ENCODE data around the gene ALDH8A1. TPM values are rescaled to one million over a fixed set of nuclear protein-coding genes. Genes with fewer than 3 reads are reported as not detected.

The ALDH8A1 gene
- total RNA-seq, 1 donor from 2014 or later, result 1.2 TPM

DNA sequence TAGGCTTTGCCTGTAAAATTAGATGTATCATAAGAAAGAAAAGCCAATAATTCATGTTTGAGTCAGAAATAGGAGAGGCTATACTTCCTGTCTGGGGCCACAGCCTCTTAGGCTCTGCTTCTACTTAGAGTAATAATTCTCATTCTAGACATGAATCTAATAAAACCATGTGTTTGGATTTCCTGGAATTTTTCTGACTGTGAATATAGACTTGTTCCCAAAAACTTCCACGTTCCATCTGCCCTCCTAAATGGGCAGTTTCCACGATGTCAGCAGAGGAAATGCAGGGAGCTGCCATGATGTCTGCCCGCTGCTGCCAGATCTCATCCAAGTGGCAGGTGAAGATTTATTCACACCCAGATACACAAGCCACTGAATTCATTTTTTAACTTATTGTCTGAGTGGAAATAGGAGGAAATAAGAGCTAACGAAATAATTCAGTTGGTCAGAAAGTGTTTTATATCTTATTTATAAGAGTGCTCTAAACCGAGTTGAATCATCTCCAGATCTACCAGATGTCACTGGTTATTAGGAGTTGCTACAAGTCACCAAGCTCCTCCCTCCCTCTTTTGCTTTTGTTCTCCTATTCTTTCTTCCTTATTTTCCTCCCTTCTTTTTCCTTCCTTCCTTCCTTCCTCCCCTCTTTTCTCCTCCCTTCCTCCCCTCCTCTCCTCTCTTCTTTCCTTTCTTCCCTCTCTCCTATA, 69.3 kb downstream of the ALDH8A1 start:
- ATAC-seq (no peak), DNase-seq (no peak)
- Histone ChIP-seq H3K9me3 (no peaks in the 10 kb centered on the region), H3K36me3 (no peaks in the 10 kb centered on the region), H3K4me3 (no peak overlapping the region), H3K4me1 (peaks cover 3% of the 10 kb centered on the region), H3K27ac (no peak overlapping the region), H3K27me3 (peaks cover 5% of the 10 kb centered on the region)
- TF ChIP-seq, protein P1, sequence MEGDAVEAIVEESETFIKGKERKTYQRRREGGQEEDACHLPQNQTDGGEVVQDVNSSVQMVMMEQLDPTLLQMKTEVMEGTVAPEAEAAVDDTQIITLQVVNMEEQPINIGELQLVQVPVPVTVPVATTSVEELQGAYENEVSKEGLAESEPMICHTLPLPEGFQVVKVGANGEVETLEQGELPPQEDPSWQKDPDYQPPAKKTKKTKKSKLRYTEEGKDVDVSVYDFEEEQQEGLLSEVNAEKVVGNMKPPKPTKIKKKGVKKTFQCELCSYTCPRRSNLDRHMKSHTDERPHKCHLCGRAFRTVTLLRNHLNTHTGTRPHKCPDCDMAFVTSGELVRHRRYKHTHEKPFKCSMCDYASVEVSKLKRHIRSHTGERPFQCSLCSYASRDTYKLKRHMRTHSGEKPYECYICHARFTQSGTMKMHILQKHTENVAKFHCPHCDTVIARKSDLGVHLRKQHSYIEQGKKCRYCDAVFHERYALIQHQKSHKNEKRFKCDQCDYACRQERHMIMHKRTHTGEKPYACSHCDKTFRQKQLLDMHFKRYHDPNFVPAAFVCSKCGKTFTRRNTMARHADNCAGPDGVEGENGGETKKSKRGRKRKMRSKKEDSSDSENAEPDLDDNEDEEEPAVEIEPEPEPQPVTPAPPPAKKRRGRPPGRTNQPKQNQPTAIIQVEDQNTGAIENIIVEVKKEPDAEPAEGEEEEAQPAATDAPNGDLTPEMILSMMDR (IDR thresholded peaks at IDR 0.05), result no peak
- intact Hi-C loops (cut with DNase I), result no loop called here

DNA sequence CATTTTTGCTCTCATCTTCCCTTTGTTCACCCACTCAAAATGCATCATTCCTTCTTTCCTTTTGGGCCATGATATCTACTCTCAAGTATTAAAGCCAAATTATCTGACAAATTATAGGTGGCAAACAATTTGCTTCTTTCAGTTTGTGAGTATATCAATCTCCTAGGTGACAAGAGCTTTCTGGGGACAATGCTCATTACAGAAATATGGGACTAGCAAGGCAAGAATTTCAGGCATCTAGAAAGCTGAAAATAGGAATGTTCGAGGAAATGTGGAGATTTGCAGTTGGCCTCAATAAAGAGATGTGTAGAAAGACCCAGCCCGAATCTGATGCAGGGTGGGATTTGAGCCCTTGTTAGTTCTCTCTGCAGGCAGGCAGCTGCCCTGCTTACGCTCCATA, 71.8 kb downstream of the ALDH8A1 start:
- H3K4me3 ChIP-seq, result no peak overlapping the region
- H3K27me3 ChIP-seq, result no peaks in the 10 kb centered on the region
- intact Hi-C loops (cut with DNase I), result no loop called here
- H3K36me3 ChIP-seq, result no peaks in the 10 kb centered on the region
- H3K4me1 ChIP-seq, result peaks cover 3% of the 10 kb centered on the region
- H3K27ac ChIP-seq, result no peak overlapping the region
- no peaks in the 10 kb centered on the region for H3K9me3 ChIP-seq
- TF ChIP-seq, protein P1 (IDR thresholded peaks at IDR 0.05), result no peak
- no peak for DNase-seq
- ATAC-seq, result no peak

DNA sequence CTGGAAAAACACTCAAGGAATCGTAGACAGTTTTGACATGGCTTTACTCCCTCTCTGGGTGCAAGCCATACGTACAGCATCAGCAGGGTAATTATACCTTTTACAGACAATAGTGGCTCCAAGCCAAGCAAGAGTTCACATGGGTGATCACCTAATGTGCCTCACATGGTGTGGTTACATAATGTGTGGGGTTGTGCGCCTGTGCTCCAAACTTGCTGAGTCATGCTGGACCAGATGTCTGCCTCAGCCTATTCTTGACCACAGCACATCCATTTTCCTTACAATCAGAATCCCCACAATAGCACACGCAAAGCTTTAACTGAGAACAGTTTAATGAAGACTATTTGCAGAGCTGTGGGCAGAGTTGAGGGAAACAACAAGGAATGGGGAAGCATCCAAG, 74.5 kb downstream of the ALDH8A1 start:
- no peaks in the 10 kb centered on the region for H3K27me3 ChIP-seq
- H3K4me1 ChIP-seq, result no peaks in the 10 kb centered on the region
- H3K9me3 ChIP-seq, result no peaks in the 10 kb centered on the region
- no peaks in the 10 kb centered on the region for H3K36me3 ChIP-seq
- DNase-seq, result no peak
- ATAC-seq, result no peak
- no peak overlapping the region for H3K27ac ChIP-seq
- no peak overlapping the region for H3K4me3 ChIP-seq
- intact Hi-C loops (cut with DNase I), result no loop called here
- TF ChIP-seq, protein P1 (IDR thresholded peaks at IDR 0.05), result no peak

DNA sequence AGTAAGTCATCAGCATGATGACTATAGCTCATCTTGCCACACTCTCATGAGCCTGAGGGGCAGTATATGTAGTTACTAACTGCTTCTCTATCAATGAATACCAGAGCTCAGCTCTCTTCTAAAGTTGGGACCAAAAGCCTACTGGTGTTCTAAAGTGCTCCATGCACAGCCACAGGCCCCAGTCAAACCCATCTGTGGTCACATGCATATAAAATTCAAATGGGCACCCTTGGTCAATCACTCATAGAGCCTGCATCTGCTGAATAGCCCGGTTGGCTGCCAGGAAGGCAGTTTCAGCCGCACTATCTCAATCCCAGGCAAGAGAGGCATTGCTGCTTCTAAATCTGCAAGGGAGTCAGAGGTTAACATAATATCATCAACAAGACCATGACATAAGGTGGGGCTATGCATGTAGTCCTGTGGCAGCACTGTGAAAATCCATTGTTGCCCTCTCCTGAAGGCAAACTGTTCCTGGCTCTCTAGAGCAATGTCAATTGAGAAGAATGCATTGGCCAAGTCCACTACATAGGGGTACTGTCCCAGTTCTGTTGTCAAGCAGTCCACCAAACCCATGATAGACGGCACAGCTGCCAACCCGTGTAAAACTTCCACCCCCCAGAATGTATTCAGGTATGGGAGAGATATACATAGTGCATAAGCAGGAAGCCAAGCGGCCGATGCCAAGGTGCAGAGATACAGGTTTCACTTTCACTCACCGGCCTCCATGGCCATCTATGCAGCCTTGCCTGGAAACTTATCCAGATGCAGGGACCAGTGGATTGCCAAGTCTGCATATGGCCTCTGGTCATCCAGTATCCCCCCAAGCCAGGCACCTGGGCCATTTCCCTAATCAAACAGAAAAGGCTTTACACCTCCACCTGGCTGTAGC, 76.2 kb downstream of the ALDH8A1 start:
- Histone ChIP-seq H3K4me3 (no peak overlapping the region), H3K36me3 (no peaks in the 10 kb centered on the region), H3K4me1 (no peaks in the 10 kb centered on the region), H3K9me3 (no peaks in the 10 kb centered on the region), H3K27me3 (no peaks in the 10 kb centered on the region), H3K27ac (no peak overlapping the region)
- TF ChIP-seq, protein P1 (IDR thresholded peaks at IDR 0.05), result no peak
- intact Hi-C loops (cut with DNase I), result no loop called here
- ATAC-seq (no peak), DNase-seq (no peak)

DNA sequence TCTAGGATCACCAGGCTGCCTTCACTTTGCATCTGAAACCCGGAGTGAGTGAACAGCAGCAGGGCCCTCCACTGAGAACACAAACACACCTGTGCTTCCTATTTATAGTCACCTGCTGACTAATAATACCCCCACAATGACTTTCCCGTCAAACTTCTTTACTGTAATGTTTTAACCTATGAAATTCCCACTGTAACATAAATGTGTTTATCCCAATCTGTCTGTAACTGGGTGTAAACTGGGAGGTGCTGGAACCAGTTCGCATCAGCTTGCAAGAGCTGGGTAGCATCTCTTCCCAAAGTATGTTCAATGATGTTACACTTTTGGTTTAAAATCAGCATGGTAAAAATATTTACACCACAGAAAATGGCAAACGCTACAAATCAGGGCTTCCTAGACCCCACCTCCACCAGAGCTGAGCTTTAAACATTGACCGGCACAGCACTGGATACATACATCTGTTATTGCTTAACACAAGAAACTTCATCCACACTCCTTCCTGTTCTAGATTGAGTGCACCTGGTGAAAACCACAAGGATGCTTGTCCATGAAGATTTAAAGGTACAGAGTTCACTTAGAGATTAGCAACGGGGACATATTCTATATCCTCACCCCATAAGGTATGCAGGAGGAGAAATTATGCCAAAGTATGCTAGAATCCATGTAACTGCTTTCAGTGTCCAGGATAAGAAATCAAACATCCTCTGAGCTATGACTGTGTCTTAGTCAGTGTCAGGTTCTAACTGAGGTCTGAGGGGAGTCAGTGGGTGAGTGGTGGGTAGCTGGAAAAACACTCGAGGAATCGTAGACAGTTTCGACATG, 79.0 kb downstream of the ALDH8A1 start:
- DNase-seq, result no peak
- no peaks in the 10 kb centered on the region for H3K36me3 ChIP-seq
- TF ChIP-seq, protein P1 (IDR thresholded peaks at IDR 0.05), result no peak
- no peaks in the 10 kb centered on the region for H3K9me3 ChIP-seq
- H3K27ac ChIP-seq, result no peak overlapping the region
- no peak overlapping the region for H3K4me3 ChIP-seq
- no peak for ATAC-seq
- no peaks in the 10 kb centered on the region for H3K4me1 ChIP-seq
- H3K27me3 ChIP-seq, result no peaks in the 10 kb centered on the region
- intact Hi-C loops (cut with DNase I), result no loop called here
